AG04450 (cell line): Measurements from ENCODE around the gene FDXR. TPM values are rescaled to one million over a fixed set of nuclear protein-coding genes. Genes with fewer than 3 reads are reported as not detected.

Experiments
- CTCF ChIA-PET: fragments of 300-600, 350-600 bp; formaldehyde crosslinking; extraction: SDS; loops from one replicate; lab custom pipeline; 2022; ENCODE audit warnings: antibody characterized with exemption, inconsistent platforms; lab: Charles Lee
- POLR2A ChIA-PET: fragments of 350-600 bp; formaldehyde crosslinking; extraction: SDS; loops from one replicate; lab custom pipeline; 2021; ENCODE audit warnings: antibody characterized with exemption, inconsistent platforms; lab: Yijun Ruan, JAX
- DNase-seq: peaks from one replicate; pipeline ENCODE4 v3.0.0-alpha.2; 2011; ENCODE audit warnings: low read depth, low spot score
- H3K27ac ChIP-seq: one replicate; pipeline ENCODE4 v1.5.1; 2012; ENCODE audit warnings: low read depth, low read length, control low read depth
- H3K27me3 ChIP-seq: one replicate; pipeline ENCODE4 v1.6.0; 2012; ENCODE audit warnings: low read length; ENCODE audit not compliant: control insufficient read depth, insufficient read depth
- H3K4me3 ChIP-seq: 2 replicates; pipeline ENCODE4 v1.5.1; 2011; ENCODE audit warnings: mild to moderate bottlenecking, low read depth, low read length, control low read depth
- H3K9me3 ChIP-seq: 2 replicates; pipeline ENCODE4 v1.5.1; 2012; ENCODE audit warnings: low read length; ENCODE audit not compliant: control insufficient read depth, insufficient read depth
- CTCF ChIP-seq: IDR thresholded peaks from 2 replicates; pipeline ENCODE4 v1.5.1; 2011; ENCODE audit warnings: low read depth, low read length, control low read depth, inconsistent platforms
- polyA plus RNA-seq: library from polyadenylated mRNA; depleted of rRNA; stranded (reverse); fragments of >200 nt; gene quantifications from 2 replicates; pipeline ENCODE4 v1.2.3, GENCODE V29; 2011

Gene FDXR
- polyA plus RNA-seq, 1 experiment: 23.0 TPM

DNA sequence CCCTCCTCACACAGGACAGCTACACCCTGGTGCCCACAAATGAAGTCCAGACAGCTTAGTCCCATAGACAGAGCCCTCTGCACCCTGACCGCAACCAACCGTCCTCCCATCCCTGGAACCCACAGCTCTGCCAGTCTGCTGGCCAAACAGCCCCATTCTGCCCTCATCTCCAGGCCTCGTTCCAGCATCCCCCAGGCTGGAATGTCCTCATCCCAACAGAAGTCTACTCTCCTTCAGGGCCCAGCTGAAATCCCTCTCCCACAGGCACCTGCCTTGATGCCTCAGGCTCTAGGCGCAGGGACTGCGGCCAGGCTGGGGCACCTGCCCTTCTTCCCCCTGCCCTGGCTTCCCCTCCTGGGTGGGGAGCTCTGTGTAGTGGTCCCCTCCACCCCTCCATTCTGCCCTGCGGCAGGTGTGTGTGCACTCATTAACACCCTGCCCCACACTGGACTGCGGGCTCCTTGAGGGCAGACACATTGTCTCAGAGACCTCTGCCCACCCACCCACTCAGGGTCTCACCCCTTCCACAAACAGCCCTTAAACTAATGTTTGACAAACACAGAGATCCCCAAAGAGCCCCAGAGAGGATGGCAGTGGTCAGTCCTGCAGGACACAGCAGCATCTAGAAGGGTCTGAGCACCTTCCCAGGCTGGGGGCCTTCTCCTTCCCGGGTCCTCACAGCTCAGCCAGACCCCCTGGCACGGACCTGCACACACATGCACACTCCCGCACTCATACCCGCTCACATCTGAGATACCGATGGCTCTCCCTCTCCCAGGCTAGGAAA lies 13.9 kb downstream of the FDXR start:
- TF ChIP-seq CTCF: no peak
- ChIA-PET CTCF (interaction anchor here (0.8 to 5.4 kb wide), 6 partner anchors 16 to 202 kb away, joined by 3 to 41 read pairs (median 6); no protein-coding TSS in a partner anchor), POLR2A (interaction anchor here (2.6 kb wide), 1 partner anchor 14 kb away, joined by 8 read pairs; the partner anchor contains the start of gene FDXR)
- H3K27ac ChIP-seq: no peak overlapping the region
- no peaks in the 10 kb centered on the region; the same call in 1 of the 2 replicates for H3K9me3 ChIP-seq
- no peak for DNase-seq
- H3K27me3 ChIP-seq: peaks cover 59% of the 10 kb centered on the region
- no peak overlapping the region for H3K4me3 ChIP-seq

GRCh38 chr17:74857191-74857590 lies 15.6 kb downstream of the FDXR start:
- no peak for DNase-seq
- H3K9me3 ChIP-seq: no peaks in the 10 kb centered on the region; the same call in 1 of the 2 replicates
- no peak overlapping the region for H3K4me3 ChIP-seq
- ChIA-PET POLR2A (interaction anchor here (2.6 kb wide), 1 partner anchor 16 kb away, joined by 8 read pairs; the partner anchor contains the start of gene FDXR), CTCF (interaction anchor here (1.3 to 5.4 kb wide), 4 partner anchors 8 to 113 kb away, joined by 4 to 41 read pairs (median 8); no protein-coding TSS in a partner anchor)
- no peak overlapping the region for H3K27ac ChIP-seq
- TF ChIP-seq CTCF: no peak
- H3K27me3 ChIP-seq: peaks cover 75% of the 10 kb centered on the region

GRCh38 chr17:74856112-74856511 lies 16.7 kb downstream of the FDXR start:
- DNase-seq: no peak
- ChIA-PET CTCF (interaction anchor here (1.2 to 5.4 kb wide), 4 partner anchors 9 to 112 kb away, joined by 4 to 41 read pairs (median 6); no protein-coding TSS in a partner anchor), POLR2A (interaction anchor here (2.6 kb wide), 1 partner anchor 17 kb away, joined by 8 read pairs; the partner anchor contains the start of gene FDXR)
- no peak overlapping the region for H3K27ac ChIP-seq
- TF ChIP-seq CTCF: no peak
- H3K9me3 ChIP-seq: peaks cover 5% of the 10 kb centered on the region; the same call in 1 of the 2 replicates
- no peak overlapping the region for H3K4me3 ChIP-seq
- peaks cover 78% of the 10 kb centered on the region for H3K27me3 ChIP-seq

- no peak for DNase-seq
- no peak overlapping the region for H3K27ac ChIP-seq
- POLR2A ChIA-PET: no interaction called here
- H3K4me3 ChIP-seq: no peak overlapping the region
- CTCF ChIA-PET: interaction anchor here (1.2 to 5.4 kb wide), 3 partner anchors 10 to 64 kb away, joined by 4 to 41 read pairs (median 5); no protein-coding TSS in a partner anchor
- TF ChIP-seq CTCF: no peak
- H3K9me3 ChIP-seq: peaks cover 5% of the 10 kb centered on the region; the same call in 1 of the 2 replicates
- H3K27me3 ChIP-seq: peaks cover 77% of the 10 kb centered on the region
Observed at GRCh38 chr17:74855323-74855722, 17.5 kb downstream of the FDXR start.
